ENCODE measurements around the gene NFKBIL1.
"Not testable (repeated sequence)": the region's sequence is repeated elsewhere in the genome, so short reads cannot be mapped to it uniquely, and the experiment has no call there.

NFKBIL1 gene

GRCh38 chr6:31546958-31547726 lies at the start of gene NFKBIL1:
NFKBIL1 (plus strand) TSS chr6:31547608; CDS start chr6:31547695, 87 bp downstream.
- no peaks in the 10 kb centered on the region for H3K9me3 ChIP-seq (ENCODE audit: control insufficient read depth in 2 of 2, low read length in 2 of 2)
- peaks cover 3 to 14% of the 10 kb centered on the region in 2 donors for H3K36me3 ChIP-seq (ENCODE audit: control insufficient read depth in 2 of 2, insufficient read depth in 2 of 2, low read length in 2 of 2)
- H3K4me1 ChIP-seq (ENCODE audit: control insufficient read depth in 2 of 2, insufficient read depth in 2 of 2, low read length in 2 of 2), result peaks cover 15 to 19% of the 10 kb centered on the region in 2 donors
- peak within 1 kb of the TSS; percentile 75 to 80 for H3K27ac ChIP-seq (ENCODE audit: low read depth in 2 of 2, low read length in 2 of 2)
- no peaks in the 10 kb centered on the region for H3K27me3 ChIP-seq (ENCODE audit: control insufficient read depth in 2 of 2, insufficient read depth in 2 of 2, low read length in 2 of 2)
- H3K4me3 ChIP-seq (ENCODE audit: low read length in 2 of 2), result peak within 1 kb of the TSS; percentile 72 to 79
- peak within 1 kb of the TSS; percentile 78 to 81 for H3K9ac ChIP-seq (ENCODE audit: low read depth in 1 of 2, low read length in 2 of 2)

DNA sequence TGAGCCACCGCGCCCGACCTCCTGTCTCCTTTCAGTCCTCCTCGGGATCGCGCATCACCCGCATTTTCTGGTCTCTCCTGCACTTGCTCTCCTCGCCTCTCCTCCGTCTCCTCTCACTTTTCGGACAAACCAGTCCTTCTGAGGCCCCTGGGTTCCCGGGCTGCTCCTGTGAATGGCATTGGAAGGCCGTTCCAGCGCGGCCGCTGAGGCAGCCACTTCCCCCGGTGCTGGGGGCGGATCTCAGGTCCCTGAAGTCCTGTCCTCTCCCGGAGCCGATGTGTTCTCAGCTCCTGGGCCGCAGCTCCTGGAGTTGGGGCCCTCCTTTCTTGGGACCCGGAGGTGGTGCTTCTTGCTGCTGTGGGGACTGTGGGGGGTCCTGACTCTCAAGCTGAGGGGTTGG lies 48.7 kb upstream of the NFKBIL1 start:
- Histone ChIP-seq H3K9me3 (ENCODE audit: control insufficient read depth in 2 of 2, low read length in 2 of 2) (no peaks in the 10 kb centered on the region), H3K36me3 (ENCODE audit: control insufficient read depth in 2 of 2, insufficient read depth in 2 of 2, low read length in 2 of 2) (no peaks in the 10 kb centered on the region), H3K9ac (ENCODE audit: low read depth in 1 of 2, low read length in 2 of 2) (peak overlapping the region in 1 of 2 donors; percentile 1), H3K4me1 (ENCODE audit: control insufficient read depth in 2 of 2, insufficient read depth in 2 of 2, low read length in 2 of 2) (peaks cover 15 to 18% of the 10 kb centered on the region in 2 donors), H3K4me3 (ENCODE audit: low read length in 2 of 2) (no peak overlapping the region), H3K27ac (ENCODE audit: low read depth in 2 of 2, low read length in 2 of 2) (no peak overlapping the region), H3K27me3 (ENCODE audit: control insufficient read depth in 2 of 2, insufficient read depth in 2 of 2, low read length in 2 of 2) (peaks cover 0 to 11% of the 10 kb centered on the region in 2 donors)

DNA sequence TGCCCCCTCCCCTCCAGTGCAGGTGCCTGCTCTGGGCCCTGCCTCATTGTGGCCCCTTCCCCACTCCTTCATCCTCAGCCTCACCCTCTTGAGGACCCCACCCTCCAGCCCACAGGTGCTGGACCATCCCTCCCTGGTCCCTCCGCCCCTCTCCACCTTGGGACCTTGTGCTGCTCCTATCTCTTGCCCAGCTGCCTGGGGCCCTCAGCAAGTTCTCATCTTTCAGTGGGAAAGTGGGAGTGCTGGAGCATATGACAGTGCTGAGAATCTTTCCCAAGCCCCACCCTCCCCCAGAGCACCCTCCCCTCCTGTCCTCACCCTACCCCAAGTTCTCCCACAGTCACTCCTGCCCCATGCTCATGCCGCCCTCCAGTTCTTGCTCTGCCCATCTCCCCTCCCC lies 47.8 kb upstream of the NFKBIL1 start:
- H3K4me1 ChIP-seq (ENCODE audit: control insufficient read depth in 2 of 2, insufficient read depth in 2 of 2, low read length in 2 of 2), result peaks cover 15% of the 10 kb centered on the region in 2 donors
- H3K27me3 ChIP-seq (ENCODE audit: control insufficient read depth in 2 of 2, insufficient read depth in 2 of 2, low read length in 2 of 2); H3K9ac ChIP-seq (ENCODE audit: low read depth in 1 of 2, low read length in 2 of 2); H3K4me3 ChIP-seq (ENCODE audit: low read length in 2 of 2); H3K36me3 ChIP-seq (ENCODE audit: control insufficient read depth in 2 of 2, insufficient read depth in 2 of 2, low read length in 2 of 2); H3K9me3 ChIP-seq (ENCODE audit: control insufficient read depth in 2 of 2, low read length in 2 of 2); H3K27ac ChIP-seq (ENCODE audit: low read depth in 2 of 2, low read length in 2 of 2): not testable (repeated sequence)

GRCh38 chr6:31502586-31502985 lies 44.8 kb upstream of the NFKBIL1 start:
- no peak overlapping the region for H3K4me3 ChIP-seq (ENCODE audit: low read length in 2 of 2)
- H3K27me3 ChIP-seq (ENCODE audit: control insufficient read depth in 2 of 2, insufficient read depth in 2 of 2, low read length in 2 of 2), result peaks cover 0 to 5% of the 10 kb centered on the region in 2 donors
- H3K9ac ChIP-seq (ENCODE audit: low read depth in 1 of 2, low read length in 2 of 2), result no peak overlapping the region
- H3K36me3 ChIP-seq (ENCODE audit: control insufficient read depth in 2 of 2, insufficient read depth in 2 of 2, low read length in 2 of 2), result peaks cover 4 to 9% of the 10 kb centered on the region in 2 donors
- no peak overlapping the region for H3K27ac ChIP-seq (ENCODE audit: low read depth in 2 of 2, low read length in 2 of 2)
- H3K9me3 ChIP-seq (ENCODE audit: control insufficient read depth in 2 of 2, low read length in 2 of 2), result no peaks in the 10 kb centered on the region
- H3K4me1 ChIP-seq (ENCODE audit: control insufficient read depth in 2 of 2, insufficient read depth in 2 of 2, low read length in 2 of 2), result peaks cover 5 to 9% of the 10 kb centered on the region in 2 donors

- not testable (repeated sequence) for H3K4me3 ChIP-seq (ENCODE audit: low read length in 2 of 2); H3K27me3 ChIP-seq (ENCODE audit: control insufficient read depth in 2 of 2, insufficient read depth in 2 of 2, low read length in 2 of 2); H3K27ac ChIP-seq (ENCODE audit: low read depth in 2 of 2, low read length in 2 of 2); H3K9me3 ChIP-seq (ENCODE audit: control insufficient read depth in 2 of 2, low read length in 2 of 2); H3K4me1 ChIP-seq (ENCODE audit: control insufficient read depth in 2 of 2, insufficient read depth in 2 of 2, low read length in 2 of 2); H3K9ac ChIP-seq (ENCODE audit: low read depth in 1 of 2, low read length in 2 of 2); H3K36me3 ChIP-seq (ENCODE audit: control insufficient read depth in 2 of 2, insufficient read depth in 2 of 2, low read length in 2 of 2)
These were observed 38.4 kb upstream of the NFKBIL1 start for GRCh38 chr6:31509036-31509435.

GRCh38 chr6:31510007-31510406 lies 37.4 kb upstream of the NFKBIL1 start:
- Histone ChIP-seq H3K9ac (ENCODE audit: low read depth in 1 of 2, low read length in 2 of 2) (no peak overlapping the region), H3K36me3 (ENCODE audit: control insufficient read depth in 2 of 2, insufficient read depth in 2 of 2, low read length in 2 of 2) (peaks cover 4 to 9% of the 10 kb centered on the region in 2 donors), H3K4me1 (ENCODE audit: control insufficient read depth in 2 of 2, insufficient read depth in 2 of 2, low read length in 2 of 2) (no peaks in the 10 kb centered on the region), H3K27me3 (ENCODE audit: control insufficient read depth in 2 of 2, insufficient read depth in 2 of 2, low read length in 2 of 2) (no peaks in the 10 kb centered on the region), H3K4me3 (ENCODE audit: low read length in 2 of 2) (no peak overlapping the region), H3K27ac (ENCODE audit: low read depth in 2 of 2, low read length in 2 of 2) (no peak overlapping the region), H3K9me3 (ENCODE audit: control insufficient read depth in 2 of 2, low read length in 2 of 2) (no peaks in the 10 kb centered on the region)

GRCh38 chr6:31513456-31514165 lies 33.8 kb upstream of the NFKBIL1 start:
- no peaks in the 10 kb centered on the region for H3K9me3 ChIP-seq (ENCODE audit: control insufficient read depth in 2 of 2, low read length in 2 of 2)
- H3K36me3 ChIP-seq (ENCODE audit: control insufficient read depth in 2 of 2, insufficient read depth in 2 of 2, low read length in 2 of 2), result no peaks in the 10 kb centered on the region
- H3K9ac ChIP-seq (ENCODE audit: low read depth in 1 of 2, low read length in 2 of 2), result no peak overlapping the region
- no peaks in the 10 kb centered on the region for H3K4me1 ChIP-seq (ENCODE audit: control insufficient read depth in 2 of 2, insufficient read depth in 2 of 2, low read length in 2 of 2)
- H3K27ac ChIP-seq (ENCODE audit: low read depth in 2 of 2, low read length in 2 of 2), result no peak overlapping the region
- no peak overlapping the region for H3K4me3 ChIP-seq (ENCODE audit: low read length in 2 of 2)
- peaks cover 0 to 2% of the 10 kb centered on the region in 2 donors for H3K27me3 ChIP-seq (ENCODE audit: control insufficient read depth in 2 of 2, insufficient read depth in 2 of 2, low read length in 2 of 2)

DNA sequence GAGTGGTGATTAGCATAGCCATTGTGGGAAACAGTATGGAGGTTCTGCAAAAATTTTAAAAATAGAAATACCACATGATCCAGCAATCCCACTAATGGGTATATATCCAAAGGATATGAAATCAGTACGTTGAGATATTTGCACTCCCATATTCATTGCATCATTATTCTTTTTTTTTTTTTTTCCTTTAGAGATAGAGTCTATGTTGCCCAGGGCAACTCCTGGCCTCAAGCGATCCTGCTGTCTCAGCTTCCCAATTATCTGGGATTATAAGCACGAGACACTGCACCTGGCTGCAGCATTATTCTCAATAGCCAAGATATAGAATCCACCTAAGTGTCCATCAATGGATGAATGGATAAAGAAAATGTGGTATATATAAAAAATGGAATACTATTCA lies 25.6 kb upstream of the NFKBIL1 start:
- Histone ChIP-seq H3K9ac (ENCODE audit: low read depth in 1 of 2, low read length in 2 of 2) (no peak overlapping the region), H3K4me1 (ENCODE audit: control insufficient read depth in 2 of 2, insufficient read depth in 2 of 2, low read length in 2 of 2) (no peaks in the 10 kb centered on the region), H3K27me3 (ENCODE audit: control insufficient read depth in 2 of 2, insufficient read depth in 2 of 2, low read length in 2 of 2) (no peaks in the 10 kb centered on the region), H3K4me3 (ENCODE audit: low read length in 2 of 2) (no peak overlapping the region), H3K27ac (ENCODE audit: low read depth in 2 of 2, low read length in 2 of 2) (no peak overlapping the region), H3K9me3 (ENCODE audit: control insufficient read depth in 2 of 2, low read length in 2 of 2) (no peaks in the 10 kb centered on the region), H3K36me3 (ENCODE audit: control insufficient read depth in 2 of 2, insufficient read depth in 2 of 2, low read length in 2 of 2) (no peaks in the 10 kb centered on the region)

DNA sequence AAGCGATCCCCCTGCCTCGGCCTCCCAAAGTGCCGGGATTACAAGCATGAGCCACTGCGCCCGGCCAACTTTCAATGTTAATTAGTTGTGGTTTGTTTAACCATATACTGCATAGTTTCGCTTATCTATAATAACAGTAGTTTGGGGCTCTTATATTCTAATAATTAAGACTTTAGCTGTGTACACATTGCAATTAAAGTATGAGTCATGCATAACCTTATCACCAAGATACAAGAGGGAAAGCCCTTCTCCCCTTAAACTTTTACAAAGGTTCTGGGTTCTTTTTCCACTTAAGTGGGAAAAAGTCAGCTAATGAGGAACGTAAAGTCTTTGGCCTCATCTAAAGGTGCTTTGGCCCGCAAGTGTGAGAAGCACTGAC lies 21.9 kb upstream of the NFKBIL1 start:
- Histone ChIP-seq H3K27me3 (ENCODE audit: control insufficient read depth in 2 of 2, insufficient read depth in 2 of 2, low read length in 2 of 2) (no peaks in the 10 kb centered on the region), H3K4me3 (ENCODE audit: low read length in 2 of 2) (no peak overlapping the region), H3K9me3 (ENCODE audit: control insufficient read depth in 2 of 2, low read length in 2 of 2) (no peaks in the 10 kb centered on the region), H3K27ac (ENCODE audit: low read depth in 2 of 2, low read length in 2 of 2) (no peak overlapping the region), H3K36me3 (ENCODE audit: control insufficient read depth in 2 of 2, insufficient read depth in 2 of 2, low read length in 2 of 2) (peaks cover 7 to 9% of the 10 kb centered on the region in 2 donors), H3K9ac (ENCODE audit: low read depth in 1 of 2, low read length in 2 of 2) (no peak overlapping the region), H3K4me1 (ENCODE audit: control insufficient read depth in 2 of 2, insufficient read depth in 2 of 2, low read length in 2 of 2) (no peaks in the 10 kb centered on the region)

DNA sequence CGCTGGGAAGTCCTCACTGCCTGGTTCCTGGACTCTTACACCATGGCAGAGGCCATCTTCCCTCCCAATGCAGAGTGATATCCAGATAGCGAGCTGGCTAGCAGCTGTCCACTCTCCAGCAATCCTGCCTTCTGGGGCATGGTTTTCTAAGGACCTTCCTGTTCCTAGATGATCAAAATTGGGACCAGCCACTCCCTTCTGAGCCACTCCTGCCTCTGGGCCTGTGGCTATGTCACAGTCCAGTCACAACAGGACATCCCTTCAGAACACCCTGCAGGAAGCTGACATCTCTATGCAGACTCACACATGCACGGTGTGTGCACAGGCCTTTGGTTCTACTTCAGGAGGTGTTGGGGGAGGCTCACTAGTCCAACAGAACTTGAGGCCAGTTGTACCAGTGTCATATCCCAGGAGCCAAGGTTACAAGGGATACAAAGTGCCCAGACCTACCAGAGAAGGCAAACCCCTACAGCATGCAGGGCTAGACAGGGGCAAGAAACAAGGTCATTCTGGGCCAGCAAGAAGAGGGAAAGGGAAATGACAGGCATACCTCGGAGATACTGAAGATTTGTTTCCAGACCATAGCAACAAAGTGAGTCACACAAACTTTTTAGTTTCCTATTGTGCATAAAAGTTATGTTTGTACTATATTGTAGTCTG lies 21.3 kb upstream of the NFKBIL1 start:
- Histone ChIP-seq H3K4me3 (ENCODE audit: low read length in 2 of 2) (no peak overlapping the region), H3K36me3 (ENCODE audit: control insufficient read depth in 2 of 2, insufficient read depth in 2 of 2, low read length in 2 of 2) (peaks cover 12 to 14% of the 10 kb centered on the region in 2 donors), H3K9me3 (ENCODE audit: control insufficient read depth in 2 of 2, low read length in 2 of 2) (no peaks in the 10 kb centered on the region), H3K27ac (ENCODE audit: low read depth in 2 of 2, low read length in 2 of 2) (no peak overlapping the region), H3K27me3 (ENCODE audit: control insufficient read depth in 2 of 2, insufficient read depth in 2 of 2, low read length in 2 of 2) (no peaks in the 10 kb centered on the region), H3K4me1 (ENCODE audit: control insufficient read depth in 2 of 2, insufficient read depth in 2 of 2, low read length in 2 of 2) (no peaks in the 10 kb centered on the region), H3K9ac (ENCODE audit: low read depth in 1 of 2, low read length in 2 of 2) (no peak overlapping the region)

Data from mucosa of rectum (tissue), 2 donors.